BLaER1 (cell line): Measurements from ENCODE around the gene SCO2.
"Not testable (repeated sequence)": the region's sequence is repeated elsewhere in the genome, so short reads cannot be mapped to it uniquely, and the experiment has no call there.

ENCODE experiments used
- H3K27ac ChIP-seq: shearing (Covaris generic); formaldehyde crosslinking; 2 replicates; pipeline ENCODE4 v1.8.1; 2022
- H3K27me3 ChIP-seq: shearing (Covaris generic); formaldehyde crosslinking; 2 replicates; pipeline ENCODE4 v1.8.1; 2022
- H3K36me3 ChIP-seq: shearing (Covaris generic); formaldehyde crosslinking; 2 replicates; pipeline ENCODE4 v1.8.1; 2022
- H3K4me1 ChIP-seq: shearing (Covaris generic); formaldehyde crosslinking; 2 replicates; pipeline ENCODE4 v1.8.1; 2022
- H3K4me2 ChIP-seq: shearing (Covaris generic); formaldehyde crosslinking; 2 replicates; pipeline ENCODE4 v1.8.1; 2022
- H3K4me3 ChIP-seq: shearing (Covaris generic); formaldehyde crosslinking; 2 replicates; pipeline ENCODE4 v1.8.1; 2022
- H3K9ac ChIP-seq: shearing (Covaris generic); formaldehyde crosslinking; 2 replicates; pipeline ENCODE4 v1.8.1; 2022
- H3K9me3 ChIP-seq: shearing (Covaris generic); formaldehyde crosslinking; 2 replicates; pipeline ENCODE4 v1.8.1; 2022
- H4K20me1 ChIP-seq: shearing (Covaris generic); formaldehyde crosslinking; 2 replicates; pipeline ENCODE4 v1.8.1; 2022
- Cebpa-rat ChIP-seq: shearing (Covaris generic); IDR thresholded peaks from 2 replicates; pipeline ENCODE4 v1.8.1; 2022

SCO2 gene

DNA sequence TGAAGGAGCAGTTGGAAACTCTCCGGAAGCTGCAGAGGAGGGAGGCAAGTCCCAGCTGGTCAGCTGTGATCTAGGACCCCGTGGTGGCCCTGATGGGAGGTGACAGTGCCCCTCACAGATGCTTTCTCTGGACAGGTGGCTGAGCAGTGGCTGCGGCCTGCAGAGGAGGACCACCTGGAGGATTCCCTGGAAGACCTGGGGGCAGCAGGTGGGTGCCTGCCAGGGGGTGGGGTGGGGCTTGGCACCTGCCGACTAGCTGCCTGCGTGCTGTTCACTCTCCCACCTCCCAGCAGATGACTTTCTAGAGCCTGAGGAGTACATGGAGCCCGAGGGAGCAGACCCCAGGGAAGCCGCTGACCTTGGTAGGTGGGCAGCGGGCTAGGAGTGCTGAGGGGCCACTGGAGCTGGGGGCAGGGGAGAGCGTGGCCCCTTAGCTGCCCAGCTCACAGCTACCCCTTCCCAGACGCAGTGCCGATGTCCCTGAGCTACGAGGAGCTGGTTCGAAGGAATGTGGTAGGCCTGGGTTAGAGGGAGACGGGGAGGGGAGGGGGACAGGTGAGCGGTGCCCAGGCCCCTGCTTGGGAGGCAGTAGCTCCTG is 3.1 kb downstream of the SCO2 start:
- H3K4me1 ChIP-seq, result peaks cover 23% of the 10 kb centered on the region
- H3K36me3 ChIP-seq, result peaks cover 69% of the 10 kb centered on the region
- H3K27ac ChIP-seq, result no peak overlapping the region
- no peak overlapping the region for H3K4me2 ChIP-seq
- no peak overlapping the region for H3K9ac ChIP-seq
- peaks cover 44% of the 10 kb centered on the region for H4K20me1 ChIP-seq
- no peak overlapping the region for H3K4me3 ChIP-seq
- TF ChIP-seq Cebpa-rat, result no peak
- H3K27me3 ChIP-seq, result no peaks in the 10 kb centered on the region
- no peaks in the 10 kb centered on the region for H3K9me3 ChIP-seq

DNA sequence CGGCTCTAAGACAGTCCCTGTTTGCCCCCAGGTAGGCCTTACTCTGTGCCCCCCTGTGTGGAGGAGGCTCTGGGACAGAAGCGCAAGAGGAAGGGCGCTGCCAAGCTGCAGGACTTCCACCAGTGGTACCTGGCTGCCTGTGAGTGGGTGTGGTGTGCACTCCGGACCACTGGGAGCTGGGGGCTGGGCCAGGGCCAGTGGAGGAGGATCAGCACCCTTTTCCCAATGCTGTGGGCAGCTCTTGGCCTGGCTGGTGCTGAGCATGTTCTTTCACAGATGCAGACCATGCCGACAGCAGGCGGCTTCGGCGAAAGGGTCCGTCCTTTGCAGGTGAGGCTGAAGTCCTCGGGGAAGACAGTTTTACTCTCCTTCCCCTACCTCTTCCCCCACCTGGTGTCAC is 3.7 kb downstream of the SCO2 start:
- Histone ChIP-seq H4K20me1 (peaks cover 50% of the 10 kb centered on the region), H3K9me3 (no peaks in the 10 kb centered on the region), H3K27me3 (no peaks in the 10 kb centered on the region), H3K9ac (no peak overlapping the region), H3K4me2 (no peak overlapping the region), H3K36me3 (peaks cover 75% of the 10 kb centered on the region), H3K4me3 (no peak overlapping the region), H3K4me1 (peaks cover 23% of the 10 kb centered on the region), H3K27ac (no peak overlapping the region)
- no peak for TF ChIP-seq Cebpa-rat

- Histone ChIP-seq H3K27me3 (no peaks in the 10 kb centered on the region), H3K9me3 (no peaks in the 10 kb centered on the region), H3K4me2 (no peak overlapping the region), H3K27ac (no peak overlapping the region), H3K9ac (no peak overlapping the region), H3K4me1 (peaks cover 27% of the 10 kb centered on the region), H4K20me1 (peaks cover 57% of the 10 kb centered on the region), H3K36me3 (peaks cover 83% of the 10 kb centered on the region), H3K4me3 (no peak overlapping the region)
- no peak for TF ChIP-seq Cebpa-rat
Measured at GRCh38 chr22:50520826-50521453, 4.5 kb downstream of the SCO2 start.

DNA sequence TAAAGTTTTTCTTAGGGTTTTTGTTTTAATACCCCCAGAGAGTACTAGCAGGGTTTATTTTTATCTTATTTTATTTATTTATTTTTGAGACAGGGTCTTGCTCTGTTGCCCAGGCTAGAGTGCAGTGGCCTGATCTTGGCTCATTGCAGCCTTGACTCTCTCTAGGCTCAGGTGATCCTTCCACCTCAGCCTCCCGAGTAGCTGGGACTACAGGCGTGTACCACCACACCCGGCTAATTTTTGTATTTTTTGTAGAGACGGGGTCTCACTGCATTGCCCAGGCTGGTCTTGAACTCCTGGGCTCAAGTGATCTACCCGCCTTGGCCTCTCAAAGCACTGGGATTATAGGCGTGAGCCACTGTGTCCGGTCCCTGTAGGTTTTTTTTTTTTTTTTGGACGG is 5.2 kb downstream of the SCO2 start:
- H3K27me3 ChIP-seq, H3K9ac ChIP-seq, H3K4me3 ChIP-seq, H3K9me3 ChIP-seq, H3K4me2 ChIP-seq, H3K27ac ChIP-seq: not testable (repeated sequence)
- H4K20me1 ChIP-seq, result peaks cover 62% of the 10 kb centered on the region
- peaks cover 87% of the 10 kb centered on the region for H3K36me3 ChIP-seq
- peaks cover 29% of the 10 kb centered on the region for H3K4me1 ChIP-seq

- Histone ChIP-seq H3K36me3 (peaks cover 96% of the 10 kb centered on the region), H3K27ac (no peak overlapping the region), H3K9me3 (no peaks in the 10 kb centered on the region), H3K4me3 (no peak overlapping the region), H3K9ac (no peak overlapping the region), H3K4me1 (peaks cover 22% of the 10 kb centered on the region), H3K4me2 (no peak overlapping the region), H4K20me1 (peaks cover 64% of the 10 kb centered on the region), H3K27me3 (no peaks in the 10 kb centered on the region)
- TF ChIP-seq Cebpa-rat, result no peak
Measured at GRCh38 chr22:50519151-50519550, 6.2 kb downstream of the SCO2 start.

DNA sequence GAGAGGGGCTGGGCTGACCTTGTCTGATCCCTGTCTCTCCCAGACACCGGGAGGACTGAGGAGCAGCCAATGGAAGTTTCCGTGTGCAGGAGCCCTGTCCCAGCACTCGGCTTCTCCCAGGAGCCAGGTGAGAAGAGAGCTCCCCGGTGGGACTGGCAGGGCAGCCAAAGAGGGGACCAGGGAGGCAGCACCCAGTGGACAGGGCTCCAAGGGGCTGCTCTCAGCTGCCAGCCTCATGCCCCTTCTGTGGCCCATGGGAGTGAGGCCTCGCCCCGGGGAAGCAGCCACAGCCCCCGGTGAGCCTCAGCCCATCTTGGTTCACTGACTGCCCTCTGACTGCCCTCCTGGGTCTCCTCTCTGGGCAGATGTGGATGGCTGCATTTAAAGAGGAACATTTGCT is 6.8 kb downstream of the SCO2 start:
- no peak for TF ChIP-seq Cebpa-rat
- peaks cover 91% of the 10 kb centered on the region for H3K36me3 ChIP-seq
- no peak overlapping the region for H3K4me3 ChIP-seq
- H3K4me1 ChIP-seq, result peaks cover 17% of the 10 kb centered on the region; the same call in 1 of the 2 replicates
- no peak overlapping the region for H3K9ac ChIP-seq
- no peaks in the 10 kb centered on the region for H3K9me3 ChIP-seq
- H3K27me3 ChIP-seq, result no peaks in the 10 kb centered on the region
- H4K20me1 ChIP-seq, result peaks cover 64% of the 10 kb centered on the region
- no peak overlapping the region for H3K4me2 ChIP-seq
- H3K27ac ChIP-seq, result no peak overlapping the region

DNA sequence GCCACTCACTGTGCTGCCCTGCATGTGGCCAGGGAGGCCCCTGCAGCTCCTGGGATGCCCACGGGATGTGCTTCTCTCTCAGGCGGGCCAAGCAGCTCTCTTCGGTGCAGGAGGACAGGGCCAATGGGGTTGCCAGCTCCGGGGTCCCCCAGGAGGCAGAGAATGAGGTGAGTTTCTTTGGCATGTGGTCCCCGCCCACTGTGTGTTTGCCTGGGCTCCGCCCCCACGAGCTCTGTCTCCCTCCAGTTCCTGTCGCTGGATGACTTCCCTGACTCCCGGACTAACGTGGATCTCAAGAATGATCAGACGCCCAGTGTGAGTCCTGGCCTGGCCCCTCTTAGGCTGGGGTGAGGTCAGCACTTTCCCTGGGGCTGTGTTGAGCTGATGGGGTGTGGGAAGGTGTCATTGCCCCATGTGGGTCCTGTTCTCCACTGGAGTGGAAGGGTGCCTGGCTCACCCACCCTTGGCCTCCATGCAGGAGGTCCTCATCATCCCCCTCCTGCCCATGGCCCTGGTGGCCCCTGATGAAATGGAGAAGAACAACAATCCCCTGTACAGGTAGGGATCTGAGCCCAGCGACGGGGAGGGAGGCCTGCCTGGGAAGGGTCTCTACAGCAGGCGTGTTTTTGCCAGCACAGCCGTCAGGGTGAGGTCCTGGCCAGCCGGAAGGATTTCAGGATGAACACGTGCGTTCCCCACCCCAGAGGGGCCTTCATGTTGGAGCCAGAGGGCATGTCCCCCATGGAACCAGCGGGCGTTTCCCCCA is 7.7 kb downstream of the SCO2 start:
- H3K4me1 ChIP-seq, result peaks cover 17% of the 10 kb centered on the region; the same call in 1 of the 2 replicates
- no peak overlapping the region for H3K27ac ChIP-seq
- peaks cover 90% of the 10 kb centered on the region for H3K36me3 ChIP-seq
- peaks cover 64% of the 10 kb centered on the region for H4K20me1 ChIP-seq
- H3K4me2 ChIP-seq, result no peak overlapping the region
- no peaks in the 10 kb centered on the region for H3K9me3 ChIP-seq
- H3K27me3 ChIP-seq, result no peaks in the 10 kb centered on the region
- TF ChIP-seq Cebpa-rat, result no peak
- H3K9ac ChIP-seq, result no peak overlapping the region
- H3K4me3 ChIP-seq, result no peak overlapping the region

DNA sequence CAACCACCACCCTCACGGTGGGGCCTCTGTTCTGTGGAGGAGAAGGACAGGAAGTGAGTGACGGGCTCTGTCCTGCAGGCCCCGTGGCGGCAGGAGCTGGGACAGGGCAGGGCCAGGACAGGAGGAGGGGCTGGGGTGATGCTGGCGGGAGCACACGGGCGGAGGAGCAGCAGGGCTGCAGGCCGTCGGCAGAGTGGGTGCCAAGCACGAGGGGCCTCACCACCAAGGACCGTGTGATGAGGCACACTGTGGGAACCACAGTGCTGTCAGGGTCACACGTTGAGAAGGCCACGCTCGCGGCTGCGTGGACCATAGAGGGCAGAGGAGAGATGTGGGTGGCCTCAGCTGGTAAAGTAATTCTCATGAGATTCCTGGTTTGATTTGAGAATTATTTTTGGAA is 8.5 kb downstream of the SCO2 start:
- Histone ChIP-seq H3K4me3 (no peak overlapping the region), H3K4me2 (no peak overlapping the region), H4K20me1 (peaks cover 69% of the 10 kb centered on the region), H3K9me3 (no peaks in the 10 kb centered on the region), H3K4me1 (peaks cover 17% of the 10 kb centered on the region; the same call in 1 of the 2 replicates), H3K27ac (no peak overlapping the region), H3K36me3 (peaks cover 90% of the 10 kb centered on the region), H3K27me3 (no peaks in the 10 kb centered on the region), H3K9ac (0 out of 2 replicates have a peak overlapping the region, but pooled peaks have one; percentile 24)
- TF ChIP-seq Cebpa-rat, result no peak

DNA sequence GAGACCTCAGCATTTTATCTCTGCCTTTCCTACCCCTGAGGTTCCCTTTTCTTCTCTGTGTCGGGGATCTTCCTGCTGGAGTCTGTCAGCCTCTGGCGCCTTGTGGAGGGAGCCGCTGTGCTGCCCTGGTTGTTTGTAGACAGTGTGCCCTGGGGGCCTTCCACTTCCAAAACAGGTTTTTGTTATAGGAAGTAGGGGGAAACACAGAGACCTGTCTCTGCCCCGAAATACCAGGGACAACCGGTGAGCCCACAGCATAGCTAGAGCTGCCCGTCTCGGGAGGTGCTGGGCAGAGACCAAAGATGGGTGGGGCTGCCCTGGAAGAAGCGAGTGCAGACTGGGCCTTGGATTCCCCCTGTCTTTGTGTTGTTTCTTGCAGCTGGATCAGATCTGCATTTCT is 9.3 kb downstream of the SCO2 start:
- Histone ChIP-seq H3K9ac (peak overlapping the region; percentile 24; the same call in 1 of the 2 replicates), H3K4me1 (peaks cover 17% of the 10 kb centered on the region; the same call in 1 of the 2 replicates), H3K4me2 (no peak overlapping the region), H3K9me3 (no peaks in the 10 kb centered on the region), H4K20me1 (peaks cover 69% of the 10 kb centered on the region), H3K27ac (no peak overlapping the region), H3K27me3 (no peaks in the 10 kb centered on the region), H3K4me3 (no peak overlapping the region), H3K36me3 (peaks cover 87% of the 10 kb centered on the region)
- no peak for TF ChIP-seq Cebpa-rat

GRCh38 chr22:50513175-50513574 is 12.2 kb downstream of the SCO2 start:
- Histone ChIP-seq H3K9ac (no peak overlapping the region; the same call in 1 of the 2 replicates), H3K27me3 (no peaks in the 10 kb centered on the region)

More at GRCh38 chr22:50513175-50513574, 12.2 kb downstream of the SCO2 start:
- peaks cover 68% of the 10 kb centered on the region for H3K36me3 ChIP-seq
- peaks cover 74% of the 10 kb centered on the region for H4K20me1 ChIP-seq
- peaks cover 38% of the 10 kb centered on the region for H3K4me1 ChIP-seq
- no peak for TF ChIP-seq Cebpa-rat
- no peak overlapping the region for H3K4me2 ChIP-seq
- no peak overlapping the region for H3K27ac ChIP-seq
- H3K9me3 ChIP-seq, result no peaks in the 10 kb centered on the region
- H3K4me3 ChIP-seq, result no peak overlapping the region
